GM18909 (cell line): ENCODE data around the gene OR2D3.
"Not testable (repeated sequence)": the region's sequence is repeated elsewhere in the genome, so short reads cannot be mapped to it uniquely, and the experiment has no call there.

Experiments
- ATAC-seq: cut with Tn5 transposase; IDR thresholded peaks from one replicate; pipeline ENCODE4 v1.9.1; 2021; ENCODE audit warnings: mild to moderate bottlenecking; ENCODE audit not compliant: unreplicated experiment, poor library complexity

Gene OR2D3

GRCh38 chr11:6927030-6927617, 6.3 kb downstream of the OR2D3 start:
- peak; percentile 75 for ATAC-seq

- ATAC-seq: no peak
These were observed 8.1 kb downstream of the OR2D3 start for GRCh38 chr11:6928916-6929315.

GRCh38 chr11:6931146-6931713, 10.4 kb downstream of the OR2D3 start:
- no peak for ATAC-seq

GRCh38 chr11:6932145-6932544, 11.3 kb downstream of the OR2D3 start:
- no peak for ATAC-seq

- ATAC-seq: no peak
These were observed 21.2 kb downstream of the OR2D3 start for GRCh38 chr11:6941970-6942369.

GRCh38 chr11:6943131-6943530, 22.3 kb downstream of the OR2D3 start:
- no peak for ATAC-seq

GRCh38 chr11:6954248-6954647, 33.4 kb downstream of the OR2D3 start:
- ATAC-seq: not testable (repeated sequence)

GRCh38 chr11:6962141-6962540, 41.3 kb downstream of the OR2D3 start:
- ATAC-seq: no peak

- ATAC-seq: peak; percentile 87
These were observed 41.9 kb downstream of the OR2D3 start for GRCh38 chr11:6962673-6963072.

- no peak for ATAC-seq
These were observed 48.0 kb downstream of the OR2D3 start for GRCh38 chr11:6968816-6969215.

GRCh38 chr11:6969854-6970253, 49.1 kb downstream of the OR2D3 start:
- not testable (repeated sequence) for ATAC-seq
